ENCODE results near the gene MSANTD2.

MSANTD2 gene

DNA sequence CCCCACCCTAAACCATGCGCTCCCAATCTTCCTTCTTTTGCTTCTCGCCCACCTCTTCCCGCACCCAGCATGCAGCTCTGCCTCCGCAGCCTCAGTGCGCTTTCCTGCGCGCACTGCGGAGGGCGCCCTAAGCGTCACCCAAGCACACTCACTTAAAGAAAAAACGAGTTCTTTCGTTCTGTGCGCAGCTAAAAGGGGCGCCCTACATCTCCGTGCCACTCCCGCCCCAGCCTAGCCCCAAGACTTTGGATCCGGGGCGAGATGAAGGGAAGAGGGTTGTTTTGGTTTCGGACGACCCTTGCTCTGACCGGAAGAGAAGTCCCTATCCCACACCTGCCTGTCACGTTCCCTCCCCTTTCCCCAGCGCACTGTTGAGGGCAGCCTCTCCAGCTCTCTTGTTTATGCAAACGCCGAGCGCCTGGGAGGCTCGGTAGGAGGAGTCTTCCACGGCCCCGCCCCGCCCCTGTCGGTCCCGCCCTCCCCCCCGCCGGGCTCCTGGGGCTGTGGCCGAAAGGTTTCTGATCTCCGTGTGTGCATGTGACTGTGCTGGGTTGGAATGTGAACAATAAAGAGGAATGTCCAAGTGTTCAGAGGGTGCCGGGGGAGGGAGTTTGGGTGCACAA, 53.5 kb downstream of the MSANTD2 start:
- ChIA-PET POLR2A (no interaction called here), CTCF (interaction anchor here (0.7 to 7.3 kb wide), 13 partner anchors 8 to 120 kb away, joined by 3 to 50 read pairs (median 4); no protein-coding TSS in a partner anchor)
- DNase-seq (ENCODE audit: low read depth, low spot score) = no peak
- peak overlapping the region; percentile 64 for H3K4me3 ChIP-seq (ENCODE audit: low read depth, low read length)
- TF ChIP-seq, protein P1, sequence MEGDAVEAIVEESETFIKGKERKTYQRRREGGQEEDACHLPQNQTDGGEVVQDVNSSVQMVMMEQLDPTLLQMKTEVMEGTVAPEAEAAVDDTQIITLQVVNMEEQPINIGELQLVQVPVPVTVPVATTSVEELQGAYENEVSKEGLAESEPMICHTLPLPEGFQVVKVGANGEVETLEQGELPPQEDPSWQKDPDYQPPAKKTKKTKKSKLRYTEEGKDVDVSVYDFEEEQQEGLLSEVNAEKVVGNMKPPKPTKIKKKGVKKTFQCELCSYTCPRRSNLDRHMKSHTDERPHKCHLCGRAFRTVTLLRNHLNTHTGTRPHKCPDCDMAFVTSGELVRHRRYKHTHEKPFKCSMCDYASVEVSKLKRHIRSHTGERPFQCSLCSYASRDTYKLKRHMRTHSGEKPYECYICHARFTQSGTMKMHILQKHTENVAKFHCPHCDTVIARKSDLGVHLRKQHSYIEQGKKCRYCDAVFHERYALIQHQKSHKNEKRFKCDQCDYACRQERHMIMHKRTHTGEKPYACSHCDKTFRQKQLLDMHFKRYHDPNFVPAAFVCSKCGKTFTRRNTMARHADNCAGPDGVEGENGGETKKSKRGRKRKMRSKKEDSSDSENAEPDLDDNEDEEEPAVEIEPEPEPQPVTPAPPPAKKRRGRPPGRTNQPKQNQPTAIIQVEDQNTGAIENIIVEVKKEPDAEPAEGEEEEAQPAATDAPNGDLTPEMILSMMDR (IDR thresholded peaks at IDR 0.05; ENCODE audit: insufficient read depth, low read length, missing control alignments) = peak; percentile 70

DNA sequence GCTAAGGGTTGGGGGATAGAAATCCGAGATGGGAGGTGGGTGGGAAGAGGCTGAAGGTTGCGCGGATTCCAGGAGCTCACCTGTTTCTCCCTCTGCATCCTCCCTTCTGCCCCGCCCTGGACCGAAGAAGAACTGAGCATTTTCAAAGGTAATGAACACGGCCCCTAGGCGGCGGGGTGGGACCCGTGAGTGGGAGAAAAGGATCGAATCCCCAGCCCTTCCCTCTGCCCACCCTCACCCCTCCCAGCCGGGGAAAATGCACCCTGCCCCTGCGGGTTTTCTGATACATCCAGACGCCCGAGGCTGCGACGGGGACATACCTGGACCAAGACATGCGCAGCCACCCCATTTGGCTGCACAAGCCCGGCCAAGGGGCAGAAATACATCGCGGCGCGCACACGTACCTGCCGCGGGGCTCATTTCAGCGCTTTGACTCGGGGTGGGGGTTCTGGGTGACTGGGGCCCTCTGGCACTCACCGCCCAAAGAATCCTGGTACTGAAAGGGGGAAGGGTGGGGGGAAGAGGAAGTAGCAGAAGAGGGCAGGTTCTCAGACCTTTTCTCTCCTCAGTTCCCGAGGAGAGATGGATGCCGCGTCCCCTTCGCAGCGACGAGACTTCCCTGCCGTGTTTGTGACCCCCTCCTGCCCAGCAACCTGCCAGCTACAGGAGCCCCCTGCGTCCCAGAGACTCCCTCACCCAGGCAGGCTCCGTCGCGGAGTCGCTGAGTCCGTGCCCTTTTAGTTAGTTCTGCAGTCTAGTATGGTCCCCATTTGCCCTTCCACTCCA, 54.2 kb downstream of the MSANTD2 start:
- peak overlapping the region; percentile 64 for H3K4me3 ChIP-seq (ENCODE audit: low read depth, low read length)
- ChIA-PET POLR2A (no interaction called here), CTCF (interaction anchor here (0.7 to 7.3 kb wide), 13 partner anchors 8 to 120 kb away, joined by 3 to 50 read pairs (median 4); no protein-coding TSS in a partner anchor)
- DNase-seq (ENCODE audit: low read depth, low spot score) = no peak
- TF ChIP-seq, protein P1 (IDR thresholded peaks at IDR 0.05; ENCODE audit: insufficient read depth, low read length, missing control alignments) = peak; percentile 16

DNA sequence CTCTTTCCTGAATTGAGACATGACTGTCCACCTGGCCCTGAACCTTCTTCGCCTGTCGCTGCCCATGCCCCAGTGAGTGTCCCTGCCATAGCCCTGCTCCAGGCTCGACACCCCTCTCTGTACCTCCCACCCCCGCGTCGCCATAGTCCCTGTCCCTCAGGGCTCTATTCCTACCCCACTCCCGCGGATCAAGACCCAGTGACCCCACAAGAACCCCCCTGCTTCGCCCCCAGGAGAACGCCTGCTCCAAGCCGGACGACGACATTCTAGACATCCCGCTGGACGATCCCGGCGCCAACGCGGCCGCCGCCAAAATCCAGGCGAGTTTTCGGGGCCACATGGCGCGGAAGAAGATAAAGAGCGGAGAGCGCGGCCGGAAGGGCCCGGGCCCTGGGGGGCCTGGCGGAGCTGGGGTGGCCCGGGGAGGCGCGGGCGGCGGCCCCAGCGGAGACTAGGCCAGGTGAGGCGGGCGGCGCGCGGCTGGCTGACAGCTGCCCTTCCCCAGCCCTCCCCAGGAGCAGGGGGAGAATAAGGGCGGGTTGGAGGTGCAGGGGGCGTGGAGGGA, 54.9 kb downstream of the MSANTD2 start:
- H3K4me3 ChIP-seq (ENCODE audit: low read depth, low read length) = peak overlapping the region; percentile 64; the same call in 1 of the 2 replicates
- TF ChIP-seq, protein P1 (IDR thresholded peaks at IDR 0.05; ENCODE audit: insufficient read depth, low read length, missing control alignments) = no peak
- DNase-seq (ENCODE audit: low read depth, low spot score) = no peak
- ChIA-PET POLR2A (no interaction called here), CTCF (interaction anchor here (1.0 to 7.3 kb wide), 9 partner anchors 9 to 91 kb away, joined by 3 to 50 read pairs (median 5); no protein-coding TSS in a partner anchor)

DNA sequence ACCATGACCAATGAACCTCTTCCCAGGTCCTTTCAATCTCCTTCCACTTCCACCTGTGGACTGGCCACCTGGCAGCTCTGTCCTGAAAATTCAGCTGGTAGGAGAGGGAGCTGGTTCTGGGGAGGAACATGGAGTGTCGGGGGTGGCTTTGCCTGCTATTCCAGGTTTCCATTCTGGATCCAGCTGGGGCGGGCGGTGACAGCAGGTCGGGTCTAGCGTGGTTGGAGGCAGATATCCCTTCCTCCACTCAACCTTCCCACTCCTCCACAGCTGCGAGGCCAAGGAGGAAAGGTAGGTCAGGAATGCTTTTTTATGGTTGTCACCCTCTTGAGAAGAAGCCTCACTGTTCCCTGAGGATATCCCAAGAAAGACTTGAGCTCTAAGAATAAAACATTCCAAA, 57.2 kb downstream of the MSANTD2 start:
- POLR2A ChIA-PET = no interaction called here
- TF ChIP-seq, protein P1 (IDR thresholded peaks at IDR 0.05; ENCODE audit: insufficient read depth, low read length, missing control alignments) = no peak
- no peak for DNase-seq (ENCODE audit: low read depth, low spot score)
- H3K4me3 ChIP-seq (ENCODE audit: low read depth, low read length) = no peak overlapping the region
- CTCF ChIA-PET = interaction anchor here (1.1 to 7.3 kb wide), 5 partner anchors 10 to 73 kb away, joined by 4 to 50 read pairs (median 7); partner anchors contain the start of gene VSIG2

DNA sequence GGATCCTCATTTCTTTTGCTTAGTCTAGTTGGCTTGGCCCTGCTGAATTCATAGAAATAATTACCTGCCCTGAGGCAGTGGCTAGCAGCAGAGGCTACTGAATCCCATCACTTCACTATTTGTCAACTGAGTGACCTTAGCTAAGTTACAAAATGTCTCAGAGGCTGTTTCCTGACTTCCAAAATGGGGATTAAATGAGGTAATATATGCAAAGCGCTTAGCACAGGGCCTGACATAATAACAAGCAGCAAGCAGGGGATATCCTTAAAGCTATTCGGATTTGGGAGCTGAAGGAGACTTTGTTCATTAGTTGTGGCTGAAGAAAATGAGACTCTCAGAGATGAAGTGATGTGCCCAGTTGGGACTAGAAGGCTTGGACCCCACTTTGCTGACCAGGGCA, 57.7 kb downstream of the MSANTD2 start:
- DNase-seq (ENCODE audit: low read depth, low spot score) = no peak
- ChIA-PET CTCF (interaction anchor here (1.5 to 7.3 kb wide), 4 partner anchors 11 to 73 kb away, joined by 3 to 50 read pairs (median 7); partner anchors contain the start of gene VSIG2), POLR2A (no interaction called here)
- TF ChIP-seq, protein P1 (IDR thresholded peaks at IDR 0.05; ENCODE audit: insufficient read depth, low read length, missing control alignments) = no peak
- H3K4me3 ChIP-seq (ENCODE audit: low read depth, low read length) = no peak overlapping the region

Data from AG04449 (cell line).